KBM-7 (cell line): ENCODE results near the gene CAPZB.

Experiments used
- DNase-seq: peaks from one replicate; pipeline ENCODE4 v3.0.0-alpha.2; 2015
- in situ Hi-C: fragments of 300-500 bp; cut with MboI; formaldehyde crosslinking; loops from 2 replicates; pipeline ENCODE4 v1.14.3; 2020; ENCODE audit warnings: low sequenced_read_pairs, low pct_unique_long_range_greater_than_20kb, mixed read lengths

CAPZB gene

DNA sequence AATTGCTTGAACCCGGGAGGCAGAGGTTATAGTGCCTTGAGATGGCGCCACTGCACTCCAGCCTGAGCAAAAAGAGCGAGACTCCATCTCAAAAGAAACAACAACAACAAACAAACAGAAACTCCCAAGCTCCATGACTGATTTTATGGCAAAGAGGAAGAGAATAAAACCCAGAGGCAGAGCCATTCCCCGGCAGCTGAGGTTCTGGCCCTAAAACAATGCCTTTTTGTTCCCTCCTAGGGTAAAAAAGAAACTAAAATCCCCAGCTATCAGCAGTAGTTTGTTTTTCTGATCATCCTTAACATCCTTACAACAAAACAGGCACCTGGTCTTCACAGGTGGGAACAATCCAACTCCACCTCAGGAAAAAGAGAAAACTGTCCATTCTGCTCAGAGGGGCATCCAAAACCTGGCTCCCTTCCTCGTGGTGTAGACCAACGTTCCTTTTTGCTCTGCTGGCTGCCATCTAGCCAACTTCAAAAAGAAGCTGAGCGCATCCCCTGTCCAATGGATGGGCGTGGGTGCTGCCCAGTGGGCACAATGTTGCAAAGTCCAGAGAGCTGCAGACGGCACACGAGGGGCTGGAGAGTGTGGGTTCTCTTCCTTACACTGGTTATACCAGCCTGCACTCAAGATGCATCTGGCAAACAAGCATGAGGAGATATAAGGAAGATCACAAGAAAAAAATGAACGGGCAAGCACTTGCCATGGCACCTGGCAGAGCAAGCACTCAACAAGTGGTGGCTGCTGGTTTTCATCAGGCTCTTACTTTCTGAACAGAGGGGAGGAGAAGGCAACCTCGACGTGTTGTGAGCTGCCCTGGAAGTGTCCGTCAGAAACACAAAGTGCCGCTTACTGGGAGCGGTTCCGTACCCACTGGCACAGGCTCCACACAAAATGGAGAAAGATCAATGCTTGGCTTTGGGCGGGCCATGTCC lies 118.5 kb downstream of the CAPZB start:
- no peak for DNase-seq
- in situ Hi-C loops: no loop called here

DNA sequence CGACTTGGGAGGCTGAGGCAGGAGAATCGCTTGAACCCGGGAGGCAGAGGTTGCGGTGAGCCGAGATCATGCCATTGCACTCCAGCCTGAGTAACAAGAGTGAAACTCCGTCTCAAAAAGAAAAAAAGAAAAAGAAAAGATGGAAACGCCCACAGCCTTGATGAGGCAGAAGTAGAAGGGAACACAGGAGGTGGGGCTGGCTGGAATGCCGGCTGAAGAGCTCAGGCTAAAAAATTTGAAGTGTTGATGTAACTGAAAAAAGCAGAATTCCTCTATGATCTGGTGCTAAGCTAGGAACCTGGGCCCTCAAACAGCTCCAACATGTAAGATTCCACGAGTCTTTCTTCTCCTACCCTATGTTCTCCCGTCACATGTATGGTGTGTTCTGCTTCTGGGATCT lies 119.6 kb downstream of the CAPZB start:
- in situ Hi-C loops: no loop called here
- DNase-seq: no peak

DNA sequence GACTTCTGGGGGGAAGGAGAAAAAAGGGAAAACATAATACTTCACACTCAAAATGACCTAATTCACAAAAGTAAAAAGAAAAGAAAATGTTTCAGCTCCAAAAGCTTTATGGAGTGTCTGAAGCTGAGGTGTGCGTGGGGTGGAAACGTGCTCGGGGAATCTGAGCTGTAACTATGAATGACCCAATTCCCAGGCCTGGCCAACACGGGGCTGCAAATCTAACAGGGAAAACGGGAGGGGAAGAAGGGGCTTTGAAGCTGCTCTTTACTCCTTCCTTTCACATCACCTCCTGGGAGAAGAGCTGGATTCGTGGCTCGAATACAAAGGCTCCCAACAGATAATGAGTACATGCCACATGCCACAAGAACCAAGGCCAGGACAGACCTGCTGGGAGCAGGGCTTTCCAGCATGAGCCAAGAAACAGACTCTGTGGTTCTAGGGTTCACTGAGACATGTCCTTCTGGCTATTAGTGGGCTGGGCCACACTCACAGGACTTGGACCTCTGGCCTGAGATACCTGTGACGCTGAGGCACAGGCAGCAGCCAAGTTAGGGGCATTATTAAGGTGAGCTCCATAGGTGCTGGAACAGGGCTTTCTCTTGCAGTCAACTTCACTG lies 121.7 kb downstream of the CAPZB start:
- in situ Hi-C loops: no loop called here
- no peak for DNase-seq

DNA sequence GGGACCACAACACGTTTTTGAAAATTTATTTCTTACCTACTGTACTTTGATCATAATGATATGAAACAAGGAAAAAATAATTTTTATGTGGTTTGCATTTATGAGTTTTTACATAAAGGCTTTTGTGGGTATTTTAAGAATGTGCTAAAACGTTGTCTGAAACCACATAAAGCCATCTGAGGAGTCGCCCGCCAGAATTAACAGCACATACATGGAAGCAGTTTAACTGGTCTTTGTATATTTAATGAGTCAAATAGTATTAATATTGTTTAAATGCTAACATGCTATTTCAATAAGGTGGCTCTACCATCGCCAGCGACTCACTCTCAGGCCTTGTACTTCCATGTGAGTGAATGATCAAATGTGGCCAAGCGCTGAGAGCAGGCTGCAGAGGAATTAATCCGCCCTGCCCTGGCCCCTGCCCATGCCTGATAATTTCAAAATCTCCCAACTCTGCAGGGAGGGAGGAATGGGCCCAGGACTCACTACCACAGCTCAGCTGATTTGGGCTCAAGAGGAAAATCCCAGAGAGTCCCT lies 123.7 kb downstream of the CAPZB start:
- in situ Hi-C loops: no loop called here
- no peak for DNase-seq

DNA sequence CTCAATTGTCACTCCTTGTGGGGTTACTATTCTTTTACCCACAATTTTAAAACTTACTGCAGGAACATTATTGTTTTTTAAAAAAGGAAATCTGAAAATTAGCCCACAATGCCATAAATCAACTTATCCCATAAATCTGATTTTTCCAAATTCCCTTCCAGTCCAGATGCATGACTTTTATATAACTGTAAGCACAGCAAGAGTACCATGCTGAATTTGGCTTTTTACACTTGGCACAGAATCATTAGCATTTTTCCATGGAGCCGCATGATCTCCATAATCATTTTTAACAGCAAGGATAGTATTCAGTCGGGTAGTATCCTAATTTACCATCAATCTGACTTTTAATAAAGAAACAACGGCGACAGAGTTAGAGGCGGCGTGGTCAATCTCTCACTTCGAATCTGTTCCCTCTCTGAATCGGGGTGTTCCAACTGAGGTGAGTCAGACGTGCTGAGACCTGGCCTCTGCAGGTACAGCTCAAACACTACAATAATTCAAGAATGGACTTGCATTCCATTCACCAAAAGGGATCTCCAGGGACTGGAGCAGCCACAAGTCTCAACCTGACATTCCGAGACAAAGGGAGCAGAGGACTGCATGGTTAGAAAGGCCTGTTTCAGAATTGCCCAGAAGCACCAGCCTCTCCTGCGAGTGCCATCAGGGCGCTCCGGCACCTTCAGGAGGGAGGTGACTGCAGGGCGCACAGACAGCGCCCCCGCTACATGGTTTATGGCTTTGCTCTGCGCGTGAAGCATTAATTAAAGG lies 124.3 kb downstream of the CAPZB start:
- no peak for DNase-seq
- in situ Hi-C loops: no loop called here

DNA sequence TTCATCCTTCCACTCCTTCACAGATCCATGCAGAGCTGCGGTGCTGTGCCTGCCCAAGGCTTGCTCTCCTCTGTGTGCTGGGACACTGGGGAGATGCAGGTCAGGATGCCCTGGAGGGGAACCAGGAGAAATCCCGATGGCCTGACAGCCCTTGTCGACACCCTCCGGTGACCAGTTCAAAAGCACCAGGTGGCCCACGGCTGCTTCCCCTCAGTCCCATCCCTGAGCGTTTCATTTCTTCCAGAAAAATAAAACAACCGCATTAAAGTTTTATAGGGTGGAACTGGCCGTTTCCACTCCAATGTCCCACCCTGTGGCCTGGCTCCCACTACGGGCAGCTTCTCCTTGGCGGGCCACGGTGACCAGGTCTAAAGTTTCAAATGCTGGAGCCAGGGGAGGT lies 124.9 kb downstream of the CAPZB start:
- DNase-seq: no peak
- in situ Hi-C loops: no loop called here

DNA sequence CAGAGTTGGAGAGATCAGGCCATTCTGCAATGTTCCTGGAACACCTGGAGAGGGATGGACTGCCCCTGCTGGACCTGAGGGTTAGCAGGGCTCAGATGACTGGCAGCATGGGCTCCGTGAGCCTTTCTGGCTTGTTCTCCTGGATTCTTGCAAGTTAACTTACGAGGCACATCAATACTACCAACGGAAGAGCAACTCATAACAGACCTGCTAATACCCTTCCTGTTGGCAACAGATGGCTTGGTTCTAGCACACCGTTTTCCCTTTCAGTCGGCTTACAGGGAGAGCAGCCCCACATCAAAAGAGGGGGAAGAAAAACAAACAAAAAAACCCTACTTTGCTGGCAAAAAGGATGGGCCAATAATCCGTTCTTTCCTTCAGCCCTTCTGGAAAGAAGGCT lies 125.3 kb downstream of the CAPZB start:
- no peak for DNase-seq
- in situ Hi-C loops: no loop called here

DNA sequence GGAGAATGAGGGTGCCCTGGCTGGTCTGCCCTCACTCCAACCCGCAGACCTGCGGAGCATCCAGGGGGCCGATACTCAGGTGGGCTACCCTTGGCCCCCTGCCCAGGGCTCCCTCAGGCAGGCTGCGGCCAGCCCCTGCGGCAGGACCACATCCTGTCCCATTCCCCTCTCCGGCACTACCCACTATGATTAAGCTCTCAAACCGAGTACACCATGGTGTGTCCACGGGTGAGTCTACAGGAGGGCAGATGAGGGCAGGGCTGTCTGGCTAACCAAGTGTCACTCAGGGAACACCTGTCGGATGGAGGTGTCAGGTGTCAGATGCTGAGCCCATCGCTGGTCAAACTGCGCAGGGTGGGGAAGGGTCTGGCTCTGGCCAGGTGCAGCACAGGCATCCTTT lies 126.0 kb downstream of the CAPZB start:
- in situ Hi-C loops: no loop called here
- no peak for DNase-seq

DNA sequence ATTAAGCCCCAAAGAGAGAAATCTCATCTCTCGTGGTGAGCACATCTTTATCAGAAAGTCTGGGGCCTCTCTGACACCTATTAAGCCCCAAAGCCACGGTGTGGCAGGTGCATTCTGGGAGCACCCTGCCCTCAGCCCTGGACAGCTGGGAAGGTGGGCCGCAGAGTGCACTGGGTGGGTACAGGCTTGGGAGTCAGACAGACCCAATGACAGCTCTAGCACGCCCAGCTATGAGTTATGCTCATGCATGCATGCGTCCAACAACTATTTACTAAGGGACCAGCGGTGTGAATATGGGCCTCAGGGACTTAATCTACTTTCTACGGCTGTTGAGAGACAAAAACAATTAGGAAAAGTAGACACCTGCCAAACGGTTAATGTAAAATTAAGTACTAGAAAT lies 126.6 kb downstream of the CAPZB start:
- in situ Hi-C loops: no loop called here
- no peak for DNase-seq

DNA sequence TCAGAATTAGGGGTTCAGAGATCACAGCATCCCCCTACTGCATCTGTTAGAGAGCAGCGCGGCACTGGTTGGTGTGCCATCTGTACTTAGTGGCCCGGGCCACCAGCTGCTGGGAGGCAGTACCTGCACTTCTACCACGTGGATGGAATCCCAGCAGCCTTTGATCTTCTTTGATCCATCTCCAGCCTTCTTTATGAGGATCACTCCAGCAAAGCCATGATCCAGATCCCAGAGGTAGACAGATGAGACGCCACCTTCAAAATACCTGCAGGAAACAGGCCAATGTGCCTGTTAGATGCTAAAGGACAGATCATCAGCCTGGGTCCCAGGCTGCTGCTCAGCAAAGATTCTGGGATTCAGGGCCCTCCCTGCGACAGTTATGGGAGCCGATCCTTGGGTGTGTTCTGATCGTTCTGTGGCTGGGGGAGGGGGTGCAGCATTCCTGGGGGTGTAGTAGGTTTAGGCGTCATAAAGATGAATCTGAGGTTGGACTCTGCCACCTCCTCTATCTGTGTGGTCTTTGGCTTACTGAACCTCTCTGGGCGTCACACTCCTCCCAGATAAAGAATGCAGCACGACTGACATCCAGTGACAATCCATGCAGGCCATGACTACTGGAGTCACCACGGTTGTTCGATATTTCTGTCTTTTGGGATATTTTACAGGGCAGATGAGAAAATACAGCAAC lies 127.9 kb downstream of the CAPZB start:
- no peak for DNase-seq

DNA sequence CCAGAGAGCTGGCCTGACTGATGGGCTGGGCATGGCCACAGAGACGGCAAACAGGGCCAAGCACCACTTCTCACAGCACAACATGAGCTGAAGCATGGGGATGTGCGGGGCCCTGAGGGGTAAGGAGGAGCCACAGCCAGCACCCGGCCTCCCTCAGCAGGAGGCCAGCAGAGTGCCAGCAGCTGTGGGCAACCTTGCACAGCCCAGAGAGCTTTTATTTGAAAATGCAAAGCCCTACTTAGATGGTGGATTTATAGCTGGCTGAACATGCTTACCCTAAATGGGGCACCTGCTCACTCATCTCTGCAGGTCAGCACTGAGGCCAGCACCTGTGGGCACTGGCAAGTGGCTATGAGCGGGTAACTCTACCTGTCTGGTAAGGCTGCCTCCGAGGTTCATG lies 129.1 kb downstream of the CAPZB start:
- no peak for DNase-seq
- in situ Hi-C loops: no loop called here

More for the DNA sequence above, 127.9 kb downstream of the CAPZB start:
- in situ Hi-C loops: no loop called here

DNA sequence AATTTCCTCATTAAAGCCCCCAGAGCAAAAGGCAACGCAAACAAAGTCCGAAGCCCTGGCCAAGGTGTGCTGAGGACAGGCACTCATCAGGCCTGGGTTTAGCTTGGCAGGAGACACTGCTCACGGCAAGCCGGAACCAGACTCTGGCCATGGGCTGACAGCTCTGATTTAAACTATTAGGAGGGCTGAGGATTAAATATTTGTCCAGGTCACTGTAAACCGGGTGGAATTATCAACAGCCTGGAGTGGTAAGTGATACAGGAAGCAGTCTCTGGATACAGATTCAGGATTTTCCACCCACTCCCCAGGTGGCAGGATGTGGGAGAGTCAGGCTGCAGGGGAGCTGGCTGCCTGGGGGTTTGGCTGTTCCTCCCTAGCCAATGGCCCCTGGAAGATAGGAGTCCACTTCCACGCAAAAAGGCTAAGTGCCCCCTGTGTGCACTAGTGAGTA lies 130.8 kb downstream of the CAPZB start:
- no peak for DNase-seq
- in situ Hi-C loops: no loop called here

DNA sequence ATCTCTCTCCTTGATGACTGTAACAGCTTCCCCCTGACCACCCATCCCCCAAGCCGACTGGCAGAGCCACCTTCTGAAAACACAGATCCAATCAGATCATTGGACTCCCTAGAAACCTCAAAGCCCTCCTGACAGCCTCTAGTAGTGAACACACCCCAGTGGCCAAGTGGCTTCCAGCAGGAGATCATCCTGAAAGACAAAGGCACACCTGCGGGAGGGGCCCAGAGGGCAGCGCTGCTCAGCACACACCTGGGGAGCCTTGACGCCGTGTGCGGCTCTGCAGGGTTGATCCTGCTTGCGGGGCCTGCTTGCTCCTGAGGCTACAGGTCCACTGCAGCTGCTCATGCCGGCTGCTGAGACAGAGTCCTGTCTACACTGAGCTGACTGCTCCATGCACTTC lies 131.7 kb downstream of the CAPZB start:
- in situ Hi-C loops: no loop called here
- DNase-seq: no peak

DNA sequence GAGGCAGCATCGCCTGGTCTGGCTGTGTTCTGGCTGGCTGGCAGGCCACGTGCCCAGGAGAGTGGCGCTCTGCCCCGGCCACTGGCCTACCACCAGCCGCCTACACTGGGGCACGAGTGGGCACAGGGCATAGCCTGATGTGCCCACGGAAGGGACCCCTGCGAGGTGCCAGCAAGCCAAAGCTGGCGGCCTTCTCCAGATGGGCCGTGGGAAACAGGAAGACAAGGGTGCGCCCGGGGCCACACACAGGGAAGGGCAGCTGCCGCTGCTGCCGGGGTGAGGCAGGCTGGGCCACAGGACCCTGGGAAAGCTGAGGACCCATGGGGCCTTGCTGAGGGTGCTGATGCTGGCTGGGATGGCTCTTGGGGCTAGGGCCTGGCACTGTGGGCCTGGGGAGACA lies 132.5 kb downstream of the CAPZB start:
- no peak for DNase-seq
- in situ Hi-C loops: no loop called here

DNA sequence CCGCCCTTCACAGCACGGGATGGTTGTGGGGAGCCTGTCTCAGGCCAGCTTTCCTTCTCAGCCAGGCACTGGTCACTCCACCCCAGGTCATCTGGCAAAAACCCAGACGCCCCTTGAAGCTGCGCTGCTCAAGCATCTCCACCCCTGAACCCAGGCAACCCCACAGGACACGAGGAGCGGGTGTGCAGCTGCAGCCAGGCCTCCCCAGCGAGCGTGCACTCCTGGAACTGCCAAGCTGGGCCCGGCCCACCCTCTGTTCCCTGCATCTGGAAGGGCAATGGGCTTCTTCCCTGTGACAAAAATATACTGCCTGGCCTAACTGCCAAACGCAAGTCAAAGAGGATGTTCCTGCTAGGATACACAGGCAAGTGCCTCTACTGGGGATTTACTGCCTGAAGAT lies 133.5 kb downstream of the CAPZB start:
- DNase-seq: no peak
- in situ Hi-C loops: no loop called here

DNA sequence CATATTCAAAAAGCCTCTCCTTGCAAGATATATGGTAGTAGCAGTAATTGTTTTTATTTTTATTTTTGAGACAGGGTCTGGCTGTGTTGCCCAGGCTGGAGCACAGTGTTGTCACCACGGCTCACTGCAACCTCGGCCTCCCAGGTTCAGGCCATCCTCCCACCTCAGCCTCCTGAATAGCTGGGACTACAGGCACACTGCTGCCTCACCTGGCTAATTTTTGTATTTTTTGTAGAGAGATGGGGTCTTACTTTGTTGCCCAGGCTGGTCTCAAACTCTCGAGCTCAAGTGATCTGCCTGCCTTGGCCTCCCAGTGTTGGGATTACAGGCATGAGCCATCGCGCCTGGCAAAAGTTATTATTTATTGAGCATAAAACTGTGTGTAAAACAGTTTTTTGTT lies 134.8 kb downstream of the CAPZB start:
- in situ Hi-C loops: no loop called here

DNA sequence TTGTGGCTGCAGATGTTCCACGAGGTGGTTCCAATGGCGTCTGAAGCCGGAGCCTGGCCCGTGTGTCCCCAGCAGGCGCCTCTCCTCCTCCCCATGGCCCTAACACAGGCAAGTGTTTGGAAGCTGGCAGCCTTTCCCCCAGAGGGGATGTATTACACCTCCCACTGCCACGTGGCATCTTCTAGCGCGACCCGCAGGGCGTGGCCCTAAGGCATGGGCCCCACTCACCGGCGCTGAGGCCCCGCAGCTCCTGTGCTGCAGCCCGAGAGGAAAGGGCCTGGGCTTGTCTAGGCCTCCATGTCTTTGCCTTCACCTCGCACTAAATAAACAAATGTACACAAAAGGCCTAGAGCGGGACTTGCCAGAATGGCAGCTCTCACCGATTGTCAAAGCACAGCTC lies 135.3 kb downstream of the CAPZB start:
- no peak for DNase-seq
- in situ Hi-C loops: no loop called here

More for the DNA sequence above, 134.8 kb downstream of the CAPZB start:
- DNase-seq: no peak

DNA sequence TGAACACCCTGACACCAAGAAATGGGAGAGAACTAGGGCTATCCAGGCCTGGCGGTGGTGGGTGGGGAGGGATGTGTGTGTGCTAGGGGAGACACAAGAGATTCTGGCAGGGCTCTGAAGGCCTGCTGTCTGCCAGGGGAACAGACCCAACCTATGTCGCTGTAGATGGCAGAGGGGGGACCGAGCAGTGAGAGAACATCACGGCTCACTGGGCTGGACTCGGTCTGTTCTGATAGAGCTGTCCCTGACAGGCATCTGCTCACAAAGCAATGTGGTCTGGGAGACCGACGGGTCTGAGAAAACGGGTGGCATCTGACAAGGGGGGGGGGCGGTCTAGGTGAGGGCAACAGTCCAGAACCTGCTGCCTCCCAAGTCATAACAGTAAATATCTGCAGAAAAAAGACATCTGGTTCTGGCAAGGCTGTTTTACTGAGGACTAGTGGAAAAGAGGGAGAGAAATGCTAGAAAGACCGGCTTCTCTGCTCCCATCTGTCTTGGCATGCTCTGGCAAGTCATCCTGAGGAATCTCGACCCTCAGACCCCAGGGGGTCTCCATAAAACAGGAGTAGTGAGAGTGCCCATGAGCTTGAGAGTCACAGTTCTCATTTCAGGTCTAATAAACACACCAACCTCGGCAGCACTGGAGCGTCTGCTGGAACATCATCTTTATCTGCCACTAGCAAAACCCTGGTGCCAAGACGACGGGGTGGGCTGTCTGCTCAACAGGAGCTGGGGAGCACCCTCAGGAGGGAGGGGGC lies 136.7 kb downstream of the CAPZB start:
- in situ Hi-C loops: no loop called here
- DNase-seq: no peak
